SK-N-SH treated with all-trans-retinoic acid at 6 μM for 48 hours (cell line): ENCODE measurements around the gene ZSCAN31.

Experiments
- ARNTL ChIP-seq: fragments of 450-650 bp; formaldehyde crosslinking; IDR thresholded peaks from 2 replicates; pipeline ENCODE4 v1.5.0; 2020; ENCODE audit warnings: low read depth, mild to moderate bottlenecking, moderate library complexity, borderline replicate concordance
- BACH2 ChIP-seq: fragments of 250-450 bp; sonication (Bioruptor Pico); IDR thresholded peaks from 2 replicates; pipeline ENCODE4 v1.9.0; 2021; ENCODE audit warnings: mild to moderate bottlenecking, borderline replicate concordance
- CSDC2 ChIP-seq: fragments of 250-450 bp; sonication (Bioruptor Pico); IDR thresholded peaks from 2 replicates; pipeline ENCODE4 v1.5.0; 2020; ENCODE audit warnings: mild to moderate bottlenecking, moderate library complexity
- OSR1 ChIP-seq: fragments of 250-450 bp; sonication (Bioruptor Pico); IDR thresholded peaks from 2 replicates; pipeline ENCODE4 v1.8.0; 2022; ENCODE audit warnings: moderate library complexity, mild to moderate bottlenecking, inconsistent platforms
- PPARA ChIP-seq: fragments of 250-450 bp; sonication (Bioruptor Pico); IDR thresholded peaks from 2 replicates; pipeline ENCODE4 v1.5.0; 2020; ENCODE audit warnings: mild to moderate bottlenecking, borderline replicate concordance
- RARB ChIP-seq: fragments of 250-450 bp; sonication (Bioruptor Pico); IDR thresholded peaks from 2 replicates; pipeline ENCODE4 v1.8.0; 2021; ENCODE audit warnings: mild to moderate bottlenecking, moderate library complexity
- TCF4 ChIP-seq: fragments of 250-450 bp; sonication (Bioruptor Pico); IDR thresholded peaks from 2 replicates; pipeline ENCODE4 v1.8.0; 2021; ENCODE audit warnings: mild to moderate bottlenecking, moderate library complexity, borderline replicate concordance
- TSHZ2 ChIP-seq: fragments of 250-450 bp; sonication (Bioruptor Pico); IDR thresholded peaks from 2 replicates; pipeline ENCODE4 v1.5.0; 2020; ENCODE audit warnings: mild to moderate bottlenecking, moderate library complexity
- ZC3H10 ChIP-seq: fragments of 250-450 bp; sonication (Bioruptor Pico); IDR thresholded peaks from 2 replicates; pipeline ENCODE4 v1.5.1; 2021; ENCODE audit warnings: mild to moderate bottlenecking, moderate library complexity
- ZFP3 ChIP-seq: fragments of 250-450 bp; sonication (Bioruptor Pico); IDR thresholded peaks from 2 replicates; pipeline ENCODE4 v1.5.0; 2020; ENCODE audit warnings: mild to moderate bottlenecking, moderate library complexity
- ZNF565 ChIP-seq: fragments of 450-650 bp; formaldehyde crosslinking; conservative IDR thresholded peaks from 2 replicates; pipeline ENCODE4 v1.5.0; 2020; ENCODE audit warnings: low read depth, mild to moderate bottlenecking, moderate library complexity
- ZNF70 ChIP-seq: fragments of 450-650 bp; formaldehyde crosslinking; IDR thresholded peaks from 2 replicates; pipeline ENCODE4 v1.5.0; 2020; ENCODE audit warnings: mild to moderate bottlenecking, moderate library complexity
- TF ChIP-seq, protein P1 (sequence below): fragments of 250-450 bp; sonication (Bioruptor Pico); IDR thresholded peaks from 2 replicates; pipeline ENCODE4 v1.5.1; 2020; ENCODE audit warnings: low read depth, mild to moderate bottlenecking, moderate library complexity
- TF ChIP-seq, protein P2 (sequence below): fragments of 250-450 bp; sonication (Bioruptor Pico); IDR thresholded peaks from 2 replicates; pipeline ENCODE4 v1.8.0; 2021; ENCODE audit warnings: low read depth, mild to moderate bottlenecking, moderate library complexity, borderline replicate concordance

DNA sequence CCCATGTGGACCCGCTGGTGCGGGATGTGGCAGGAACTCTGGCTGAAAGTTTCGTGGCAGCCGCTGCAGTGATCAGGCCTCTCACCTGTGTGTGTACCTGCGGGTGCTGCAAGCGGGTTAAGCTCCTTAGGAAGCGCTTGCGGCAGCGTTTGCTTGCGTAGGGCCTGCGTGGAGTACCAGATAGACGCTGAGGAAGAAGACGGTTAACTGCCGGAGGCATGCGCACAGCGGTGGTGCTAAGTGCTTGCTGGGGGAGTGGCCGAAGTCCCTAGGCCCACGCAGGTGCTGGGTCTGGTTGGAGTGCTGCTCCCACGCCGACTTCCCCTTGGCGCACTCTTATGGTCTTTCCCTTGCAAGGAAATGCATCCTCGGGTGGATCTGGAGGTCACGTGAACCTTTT, 23.0 kb downstream of the ZSCAN31 start:
- TF ChIP-seq RARB (CRISPR knock-in tag) (no peak), ZNF70 (no peak), ZC3H10 (no peak), TSHZ2 (no peak), ZNF565 (no peak), ZFP3 (CRISPR knock-in tag) (no peak), ARNTL (CRISPR knock-in tag) (no peak), PPARA (CRISPR knock-in tag) (no peak), BACH2 (CRISPR knock-in tag) (no peak), OSR1 (CRISPR knock-in tag) (no peak), TCF4 (CRISPR knock-in tag) (no peak), CSDC2 (no peak)
- TF ChIP-seq, protein P1, sequence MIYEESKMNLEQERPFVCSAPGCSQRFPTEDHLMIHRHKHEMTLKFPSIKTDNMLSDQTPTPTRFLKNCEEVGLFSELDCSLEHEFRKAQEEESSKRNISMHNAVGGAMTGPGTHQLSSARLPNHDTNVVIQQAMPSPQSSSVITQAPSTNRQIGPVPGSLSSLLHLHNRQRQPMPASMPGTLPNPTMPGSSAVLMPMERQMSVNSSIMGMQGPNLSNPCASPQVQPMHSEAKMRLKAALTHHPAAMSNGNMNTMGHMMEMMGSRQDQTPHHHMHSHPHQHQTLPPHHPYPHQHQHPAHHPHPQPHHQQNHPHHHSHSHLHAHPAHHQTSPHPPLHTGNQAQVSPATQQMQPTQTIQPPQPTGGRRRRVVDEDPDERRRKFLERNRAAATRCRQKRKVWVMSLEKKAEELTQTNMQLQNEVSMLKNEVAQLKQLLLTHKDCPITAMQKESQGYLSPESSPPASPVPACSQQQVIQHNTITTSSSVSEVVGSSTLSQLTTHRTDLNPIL (CRISPR knock-in tag) = no peak
- TF ChIP-seq, protein P2, sequence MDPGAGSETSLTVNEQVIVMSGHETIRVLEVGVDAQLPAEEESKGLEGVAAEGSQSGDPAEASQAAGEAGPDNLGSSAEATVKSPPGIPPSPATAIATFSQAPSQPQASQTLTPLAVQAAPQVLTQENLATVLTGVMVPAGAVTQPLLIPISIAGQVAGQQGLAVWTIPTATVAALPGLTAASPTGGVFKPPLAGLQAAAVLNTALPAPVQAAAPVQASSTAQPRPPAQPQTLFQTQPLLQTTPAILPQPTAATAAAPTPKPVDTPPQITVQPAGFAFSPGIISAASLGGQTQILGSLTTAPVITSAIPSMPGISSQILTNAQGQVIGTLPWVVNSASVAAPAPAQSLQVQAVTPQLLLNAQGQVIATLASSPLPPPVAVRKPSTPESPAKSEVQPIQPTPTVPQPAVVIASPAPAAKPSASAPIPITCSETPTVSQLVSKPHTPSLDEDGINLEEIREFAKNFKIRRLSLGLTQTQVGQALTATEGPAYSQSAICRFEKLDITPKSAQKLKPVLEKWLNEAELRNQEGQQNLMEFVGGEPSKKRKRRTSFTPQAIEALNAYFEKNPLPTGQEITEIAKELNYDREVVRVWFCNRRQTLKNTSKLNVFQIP (CRISPR knock-in tag) = no peak
